Stomach (tissue), 4 donors: ENCODE data around the gene TMPRSS4.

Experiments used
- POLR2A ChIP-seq, 4 donors: fragments of 450-650 bp; IDR thresholded peaks; one replicate each; pipeline ENCODE4 v1.6.1; 2016; ENCODE audit warnings: antibody characterized with exemption in 4 of 4, control low read depth in 2 of 4, mild to moderate bottlenecking in 1 of 4, moderate library complexity in 1 of 4
- TF ChIP-seq, protein P1 (sequence below), 7 experiments: fragments of 450-650 bp in 4 of 7; fragments of 200-600 bp in 3 of 7; sonication (generic) in 3 of 7; IDR thresholded peaks; one replicate each; pipeline ENCODE4 v1.5.1; 2016 to 2019; ENCODE audit warnings: antibody characterized with exemption in 7 of 7, control low read depth in 2 of 7, mild to moderate bottlenecking in 1 of 7

DNA sequence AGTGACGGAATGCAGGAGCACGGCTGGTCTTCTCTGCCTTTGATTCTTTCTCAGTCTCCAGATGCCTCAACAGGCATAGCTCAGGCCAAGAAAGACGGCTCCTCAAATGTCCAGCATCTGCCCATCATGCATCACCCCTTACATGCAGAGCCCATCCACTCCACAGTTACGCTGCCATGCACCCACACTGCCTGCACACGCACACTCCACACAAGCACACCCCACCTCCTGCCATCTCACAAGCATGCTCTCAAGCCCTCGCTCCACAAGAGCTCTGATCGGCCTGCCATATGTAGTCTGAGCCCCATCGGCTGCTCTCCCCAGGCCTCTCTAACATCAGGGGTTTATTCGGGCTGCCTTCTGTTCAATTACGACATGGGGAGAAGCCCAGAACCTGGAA lies 56.9 kb downstream of the TMPRSS4 start:
- TF ChIP-seq, protein P1, sequence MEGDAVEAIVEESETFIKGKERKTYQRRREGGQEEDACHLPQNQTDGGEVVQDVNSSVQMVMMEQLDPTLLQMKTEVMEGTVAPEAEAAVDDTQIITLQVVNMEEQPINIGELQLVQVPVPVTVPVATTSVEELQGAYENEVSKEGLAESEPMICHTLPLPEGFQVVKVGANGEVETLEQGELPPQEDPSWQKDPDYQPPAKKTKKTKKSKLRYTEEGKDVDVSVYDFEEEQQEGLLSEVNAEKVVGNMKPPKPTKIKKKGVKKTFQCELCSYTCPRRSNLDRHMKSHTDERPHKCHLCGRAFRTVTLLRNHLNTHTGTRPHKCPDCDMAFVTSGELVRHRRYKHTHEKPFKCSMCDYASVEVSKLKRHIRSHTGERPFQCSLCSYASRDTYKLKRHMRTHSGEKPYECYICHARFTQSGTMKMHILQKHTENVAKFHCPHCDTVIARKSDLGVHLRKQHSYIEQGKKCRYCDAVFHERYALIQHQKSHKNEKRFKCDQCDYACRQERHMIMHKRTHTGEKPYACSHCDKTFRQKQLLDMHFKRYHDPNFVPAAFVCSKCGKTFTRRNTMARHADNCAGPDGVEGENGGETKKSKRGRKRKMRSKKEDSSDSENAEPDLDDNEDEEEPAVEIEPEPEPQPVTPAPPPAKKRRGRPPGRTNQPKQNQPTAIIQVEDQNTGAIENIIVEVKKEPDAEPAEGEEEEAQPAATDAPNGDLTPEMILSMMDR (IDR thresholded peaks at IDR 0.05), result no peak
- TF ChIP-seq POLR2A (IDR thresholded peaks at IDR 0.05), result no peak
